Measurements from ENCODE around the gene TARBP2.

- TF ChIP-seq POLR2AphosphoS5 (IDR thresholded peaks at IDR 0.05) (no peak), CTCF (IDR thresholded peaks at IDR 0.05) (no peak)
These were observed 33.2 kb upstream of the TARBP2 start for GRCh38 chr12:53467880-53468279.
